ENCODE data around the gene ARMH4.

Gene ARMH4

DNA sequence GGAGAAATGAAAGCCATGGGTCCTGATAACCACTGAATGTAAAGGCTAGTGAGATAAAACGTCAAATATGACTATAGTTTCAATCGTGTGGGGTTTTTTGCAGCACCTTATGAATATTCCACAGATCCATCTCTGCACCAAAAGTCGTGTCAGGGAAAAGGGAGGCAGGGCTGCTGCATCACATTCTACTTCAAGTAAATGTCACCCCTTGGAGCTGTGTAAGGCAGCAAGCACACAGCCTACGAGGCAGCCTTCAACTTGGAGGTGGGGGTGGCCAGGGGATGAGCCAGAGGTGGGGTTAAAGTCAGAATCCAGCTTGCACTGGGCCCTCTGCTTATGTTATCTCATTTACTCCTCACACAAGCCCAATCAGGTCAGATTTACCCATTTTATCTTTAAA lies 90.4 kb downstream of the ARMH4 start:
- Histone ChIP-seq H3K4me3 (ENCODE audit: low read length) (no peak overlapping the region), H3K36me3 (ENCODE audit: control insufficient read depth, insufficient read depth, low read length) (no peaks in the 10 kb centered on the region), H3K9me3 (ENCODE audit: control insufficient read depth, low read length) (no peaks in the 10 kb centered on the region), H3K27me3 (ENCODE audit: control insufficient read depth, insufficient read depth, low read length) (no peaks in the 10 kb centered on the region), H3K4me1 (ENCODE audit: control insufficient read depth, insufficient read depth, low read length) (no peaks in the 10 kb centered on the region), H3K9ac (ENCODE audit: low read length) (no peak overlapping the region)

DNA sequence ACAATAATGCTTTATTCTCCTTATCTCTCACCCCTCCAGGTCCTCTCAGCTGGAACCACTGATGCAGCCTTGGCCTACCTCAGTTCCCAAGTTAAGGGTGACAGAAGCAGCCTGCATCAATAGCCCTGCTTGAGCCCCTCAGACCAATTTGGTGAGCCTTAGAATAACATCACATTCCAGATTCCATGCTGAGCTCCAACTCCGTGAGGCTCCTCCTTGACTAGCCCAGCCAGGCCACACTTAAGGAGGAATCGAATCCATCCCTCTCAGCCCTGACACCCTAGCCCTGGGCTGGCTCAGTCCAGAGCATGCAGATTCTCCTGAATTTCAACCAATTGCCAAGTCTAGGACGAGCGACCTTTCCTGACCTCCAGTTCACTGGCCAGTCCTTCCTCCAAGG lies 91.1 kb downstream of the ARMH4 start:
- no peaks in the 10 kb centered on the region for H3K4me1 ChIP-seq (ENCODE audit: control insufficient read depth, insufficient read depth, low read length)
- no peaks in the 10 kb centered on the region for H3K9me3 ChIP-seq (ENCODE audit: control insufficient read depth, low read length)
- no peaks in the 10 kb centered on the region for H3K27me3 ChIP-seq (ENCODE audit: control insufficient read depth, insufficient read depth, low read length)
- H3K4me3 ChIP-seq (ENCODE audit: low read length): no peak overlapping the region
- H3K9ac ChIP-seq (ENCODE audit: low read length): no peak overlapping the region
- H3K36me3 ChIP-seq (ENCODE audit: control insufficient read depth, insufficient read depth, low read length): no peaks in the 10 kb centered on the region

GRCh38 chr14:58060077-58060476 lies 91.9 kb downstream of the ARMH4 start:
- no peaks in the 10 kb centered on the region for H3K27me3 ChIP-seq (ENCODE audit: control insufficient read depth, insufficient read depth, low read length)
- H3K4me1 ChIP-seq (ENCODE audit: control insufficient read depth, insufficient read depth, low read length): no peaks in the 10 kb centered on the region
- H3K9me3 ChIP-seq (ENCODE audit: control insufficient read depth, low read length): no peaks in the 10 kb centered on the region
- no peaks in the 10 kb centered on the region for H3K36me3 ChIP-seq (ENCODE audit: control insufficient read depth, insufficient read depth, low read length)
- no peak overlapping the region for H3K4me3 ChIP-seq (ENCODE audit: low read length)
- no peak overlapping the region for H3K9ac ChIP-seq (ENCODE audit: low read length)

GRCh38 chr14:58059126-58059525 lies 92.9 kb downstream of the ARMH4 start:
- Histone ChIP-seq H3K36me3 (ENCODE audit: control insufficient read depth, insufficient read depth, low read length) (no peaks in the 10 kb centered on the region), H3K27me3 (ENCODE audit: control insufficient read depth, insufficient read depth, low read length) (no peaks in the 10 kb centered on the region), H3K4me1 (ENCODE audit: control insufficient read depth, insufficient read depth, low read length) (no peaks in the 10 kb centered on the region), H3K9ac (ENCODE audit: low read length) (no peak overlapping the region), H3K4me3 (ENCODE audit: low read length) (no peak overlapping the region), H3K9me3 (ENCODE audit: control insufficient read depth, low read length) (no peaks in the 10 kb centered on the region)

GRCh38 chr14:58055497-58056010 lies 96.5 kb downstream of the ARMH4 start:
- Histone ChIP-seq H3K4me1 (ENCODE audit: control insufficient read depth, insufficient read depth, low read length) (no peaks in the 10 kb centered on the region), H3K9ac (ENCODE audit: low read length) (no peak overlapping the region), H3K9me3 (ENCODE audit: control insufficient read depth, low read length) (no peaks in the 10 kb centered on the region), H3K27me3 (ENCODE audit: control insufficient read depth, insufficient read depth, low read length) (no peaks in the 10 kb centered on the region), H3K4me3 (ENCODE audit: low read length) (no peak overlapping the region), H3K36me3 (ENCODE audit: control insufficient read depth, insufficient read depth, low read length) (no peaks in the 10 kb centered on the region)

DNA sequence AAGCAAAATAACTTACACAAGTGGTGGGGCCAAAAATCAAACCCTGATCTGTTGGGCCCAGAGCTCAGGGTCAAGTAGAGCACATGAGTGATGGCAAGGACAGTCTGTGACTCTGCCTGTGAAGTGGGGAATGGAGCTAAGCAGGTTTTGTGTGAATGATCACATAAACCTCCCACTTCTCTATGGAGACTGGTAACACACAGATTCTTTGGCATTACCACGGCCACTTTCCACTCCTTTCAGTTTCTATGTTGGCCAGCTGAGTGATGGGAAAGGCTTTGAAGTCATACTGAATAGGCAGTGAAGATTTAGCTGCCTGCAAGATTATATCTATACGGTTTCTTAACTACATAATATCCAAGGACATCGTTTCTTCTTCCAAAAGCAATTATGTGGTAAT lies 97.9 kb downstream of the ARMH4 start:
- Histone ChIP-seq H3K9ac (ENCODE audit: low read length) (no peak overlapping the region), H3K4me3 (ENCODE audit: low read length) (no peak overlapping the region), H3K36me3 (ENCODE audit: control insufficient read depth, insufficient read depth, low read length) (no peaks in the 10 kb centered on the region), H3K4me1 (ENCODE audit: control insufficient read depth, insufficient read depth, low read length) (no peaks in the 10 kb centered on the region), H3K9me3 (ENCODE audit: control insufficient read depth, low read length) (no peaks in the 10 kb centered on the region), H3K27me3 (ENCODE audit: control insufficient read depth, insufficient read depth, low read length) (no peaks in the 10 kb centered on the region)

GRCh38 chr14:58048219-58048618 lies 103.8 kb downstream of the ARMH4 start:
- H3K4me1 ChIP-seq (ENCODE audit: control insufficient read depth, insufficient read depth, low read length): no peaks in the 10 kb centered on the region
- H3K36me3 ChIP-seq (ENCODE audit: control insufficient read depth, insufficient read depth, low read length): no peaks in the 10 kb centered on the region
- H3K9ac ChIP-seq (ENCODE audit: low read length): no peak overlapping the region
- no peak overlapping the region for H3K4me3 ChIP-seq (ENCODE audit: low read length)
- H3K9me3 ChIP-seq (ENCODE audit: control insufficient read depth, low read length): no peaks in the 10 kb centered on the region
- H3K27me3 ChIP-seq (ENCODE audit: control insufficient read depth, insufficient read depth, low read length): no peaks in the 10 kb centered on the region

DNA sequence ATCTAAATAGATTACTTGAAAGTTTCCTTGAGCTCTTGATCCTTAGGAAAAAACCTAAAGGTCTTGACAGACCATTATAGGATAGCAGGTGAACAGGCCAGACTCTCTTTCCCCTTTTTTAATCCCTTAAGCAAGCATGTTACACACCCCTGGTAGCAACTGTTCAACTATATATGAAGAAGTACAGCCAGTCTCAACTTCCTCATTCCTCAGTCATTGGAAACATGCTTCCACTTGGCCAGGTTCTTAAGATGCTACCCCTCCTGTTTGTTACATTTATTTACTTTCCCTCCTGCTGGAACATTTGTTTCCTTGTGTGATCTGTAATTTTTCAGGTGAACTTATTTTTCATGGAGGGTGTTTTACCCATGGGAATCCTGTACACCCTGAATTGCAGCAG lies 124.1 kb downstream of the ARMH4 start:
- Histone ChIP-seq H3K4me1 (ENCODE audit: control insufficient read depth, insufficient read depth, low read length) (no peaks in the 10 kb centered on the region), H3K27me3 (ENCODE audit: control insufficient read depth, insufficient read depth, low read length) (no peaks in the 10 kb centered on the region), H3K9ac (ENCODE audit: low read length) (no peak overlapping the region), H3K4me3 (ENCODE audit: low read length) (no peak overlapping the region), H3K36me3 (ENCODE audit: control insufficient read depth, insufficient read depth, low read length) (no peaks in the 10 kb centered on the region), H3K9me3 (ENCODE audit: control insufficient read depth, low read length) (no peaks in the 10 kb centered on the region)

GRCh38 chr14:58026967-58027366 lies 125.0 kb downstream of the ARMH4 start:
- H3K36me3 ChIP-seq (ENCODE audit: control insufficient read depth, insufficient read depth, low read length): no peaks in the 10 kb centered on the region
- H3K9ac ChIP-seq (ENCODE audit: low read length): no peak overlapping the region
- H3K4me1 ChIP-seq (ENCODE audit: control insufficient read depth, insufficient read depth, low read length): no peaks in the 10 kb centered on the region
- no peaks in the 10 kb centered on the region for H3K9me3 ChIP-seq (ENCODE audit: control insufficient read depth, low read length)
- H3K4me3 ChIP-seq (ENCODE audit: low read length): no peak overlapping the region
- no peaks in the 10 kb centered on the region for H3K27me3 ChIP-seq (ENCODE audit: control insufficient read depth, insufficient read depth, low read length)

GRCh38 chr14:58026219-58026618 lies 125.8 kb downstream of the ARMH4 start:
- Histone ChIP-seq H3K36me3 (ENCODE audit: control insufficient read depth, insufficient read depth, low read length) (no peaks in the 10 kb centered on the region), H3K27me3 (ENCODE audit: control insufficient read depth, insufficient read depth, low read length) (no peaks in the 10 kb centered on the region), H3K4me1 (ENCODE audit: control insufficient read depth, insufficient read depth, low read length) (no peaks in the 10 kb centered on the region), H3K9me3 (ENCODE audit: control insufficient read depth, low read length) (no peaks in the 10 kb centered on the region), H3K9ac (ENCODE audit: low read length) (no peak overlapping the region), H3K4me3 (ENCODE audit: low read length) (no peak overlapping the region)

GRCh38 chr14:58014778-58015177 lies 137.2 kb downstream of the ARMH4 start:
- Histone ChIP-seq H3K4me3 (ENCODE audit: low read length) (no peak overlapping the region), H3K9me3 (ENCODE audit: control insufficient read depth, low read length) (no peaks in the 10 kb centered on the region), H3K36me3 (ENCODE audit: control insufficient read depth, insufficient read depth, low read length) (no peaks in the 10 kb centered on the region), H3K9ac (ENCODE audit: low read length) (no peak overlapping the region), H3K4me1 (ENCODE audit: control insufficient read depth, insufficient read depth, low read length) (no peaks in the 10 kb centered on the region), H3K27me3 (ENCODE audit: control insufficient read depth, insufficient read depth, low read length) (no peaks in the 10 kb centered on the region)

- Histone ChIP-seq H3K4me1 (ENCODE audit: control insufficient read depth, insufficient read depth, low read length) (no peaks in the 10 kb centered on the region), H3K9me3 (ENCODE audit: control insufficient read depth, low read length) (no peaks in the 10 kb centered on the region), H3K9ac (ENCODE audit: low read length) (no peak overlapping the region), H3K36me3 (ENCODE audit: control insufficient read depth, insufficient read depth, low read length) (no peaks in the 10 kb centered on the region), H3K4me3 (ENCODE audit: low read length) (no peak overlapping the region), H3K27me3 (ENCODE audit: control insufficient read depth, insufficient read depth, low read length) (no peaks in the 10 kb centered on the region)
Measured at GRCh38 chr14:58002618-58003017, 149.4 kb downstream of the ARMH4 start.

DNA sequence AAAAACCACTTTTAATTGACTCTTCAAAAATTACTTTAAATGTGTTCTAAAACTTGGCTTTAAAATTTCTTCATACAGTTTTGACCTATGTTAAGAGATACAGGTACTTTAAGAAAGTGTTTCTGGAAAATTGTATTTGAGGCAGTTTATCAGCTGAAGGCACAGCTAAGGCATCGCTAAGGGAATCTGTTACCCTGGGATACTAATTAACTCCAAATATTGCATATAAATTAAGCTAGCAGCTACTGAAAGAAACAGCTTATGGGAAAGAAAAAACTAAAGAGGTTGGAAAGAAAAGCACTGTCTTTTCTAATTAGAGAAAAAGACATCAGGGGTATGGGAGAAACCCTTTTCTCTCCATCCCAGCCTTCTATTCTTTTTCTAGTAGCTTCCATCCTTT lies 152.0 kb downstream of the ARMH4 start:
- Histone ChIP-seq H3K4me1 (ENCODE audit: control insufficient read depth, insufficient read depth, low read length) (no peaks in the 10 kb centered on the region), H3K27me3 (ENCODE audit: control insufficient read depth, insufficient read depth, low read length) (no peaks in the 10 kb centered on the region), H3K9me3 (ENCODE audit: control insufficient read depth, low read length) (no peaks in the 10 kb centered on the region), H3K9ac (ENCODE audit: low read length) (no peak overlapping the region), H3K36me3 (ENCODE audit: control insufficient read depth, insufficient read depth, low read length) (no peaks in the 10 kb centered on the region), H3K4me3 (ENCODE audit: low read length) (no peak overlapping the region)

Data from mucosa of stomach (tissue), 1 donor.